Dendritic cell treated with granulocyte-macrophage colony-stimulating factor and Interleukin-4, amounts not matched to agents 40 ng/mL and 50 ng/mL, for 4 days (primary cell): ENCODE data around the gene SP1.
"Not testable (repeated sequence)": the region's sequence is repeated elsewhere in the genome, so short reads cannot be mapped to it uniquely, and the experiment has no call there.

Experiments
- H3K27ac Mint-ChIP-seq: one replicate; pipeline ENCODE4 v1.8.0; 2022; ENCODE audit warnings: mild to moderate bottlenecking, mixed read lengths
- H3K27me3 Mint-ChIP-seq: one replicate; pipeline ENCODE4 v1.8.0; 2022; ENCODE audit warnings: mild to moderate bottlenecking, mixed read lengths
- H3K36me3 Mint-ChIP-seq: one replicate; pipeline ENCODE4 v1.8.0; 2022; ENCODE audit warnings: low read depth, mixed read lengths
- H3K4me1 Mint-ChIP-seq: one replicate; pipeline ENCODE4 v1.8.0; 2022; ENCODE audit warnings: low read depth, mixed read lengths
- H3K4me3 Mint-ChIP-seq: one replicate; pipeline ENCODE4 v1.8.0; 2022; ENCODE audit warnings: mild to moderate bottlenecking, moderate library complexity, mixed read lengths
- H3K9me3 Mint-ChIP-seq: one replicate; pipeline ENCODE4 v1.8.0; 2022; ENCODE audit warnings: mixed read lengths
- intact Hi-C: fragments of 100-400 bp; cut with micrococcal nuclease; formaldehyde crosslinking; loops from one replicate; pipeline ENCODE4 v1.15.0; 2022

The SP1 gene

DNA sequence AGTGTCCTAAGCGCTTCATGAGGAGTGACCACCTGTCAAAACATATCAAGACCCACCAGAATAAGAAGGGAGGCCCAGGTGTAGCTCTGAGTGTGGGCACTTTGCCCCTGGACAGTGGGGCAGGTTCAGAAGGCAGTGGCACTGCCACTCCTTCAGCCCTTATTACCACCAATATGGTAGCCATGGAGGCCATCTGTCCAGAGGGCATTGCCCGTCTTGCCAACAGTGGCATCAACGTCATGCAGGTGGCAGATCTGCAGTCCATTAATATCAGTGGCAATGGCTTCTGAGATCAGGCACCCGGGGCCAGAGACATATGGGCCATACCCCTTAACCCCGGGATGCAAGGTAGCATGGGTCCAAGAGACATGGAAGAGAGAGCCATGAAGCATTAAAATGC, 31.0 kb downstream of the SP1 start:
- Mint-ChIP-seq H3K36me3 (peaks cover 92% of the 10 kb centered on the region), H3K27me3 (no peaks in the 10 kb centered on the region), H3K4me1 (peaks cover 31% of the 10 kb centered on the region), H3K27ac (no peak overlapping the region), H3K9me3 (no peaks in the 10 kb centered on the region), H3K4me3 (no peak overlapping the region)
- intact Hi-C loops = no loop called here

DNA sequence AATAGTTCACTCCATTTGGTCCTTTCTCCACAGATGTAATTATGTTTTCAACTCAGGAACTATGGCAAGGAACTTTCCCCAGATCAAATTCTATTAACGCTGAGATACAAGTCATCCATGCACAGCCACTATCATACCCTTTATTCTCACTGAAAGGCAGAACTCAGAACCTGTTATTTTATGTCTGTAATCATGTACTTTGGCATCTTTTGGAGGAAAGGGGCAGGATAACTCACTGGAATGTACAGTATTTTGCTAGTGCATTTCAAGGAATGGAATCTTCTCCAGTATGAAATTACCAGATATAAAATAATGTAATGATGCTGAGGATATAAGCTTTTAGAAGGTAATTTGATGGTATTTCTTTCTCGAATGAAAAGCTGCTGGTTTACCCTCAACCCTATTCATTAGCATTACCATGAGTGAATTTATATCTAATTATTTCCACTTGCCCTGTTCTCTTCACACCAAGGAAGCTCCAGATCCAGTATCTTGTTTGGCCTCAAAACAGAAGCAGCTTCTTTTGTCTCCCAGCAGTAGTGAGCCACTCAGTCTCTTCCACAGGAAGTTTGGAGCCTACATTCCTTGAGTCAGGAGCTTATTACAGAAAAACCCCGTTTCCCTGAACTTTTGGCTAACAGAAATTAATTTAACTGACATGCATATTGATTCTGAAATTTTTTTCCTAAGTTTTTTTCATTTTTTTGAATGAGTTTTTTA, 33.7 kb downstream of the SP1 start:
- intact Hi-C loops = no loop called here
- no peaks in the 10 kb centered on the region for H3K9me3 Mint-ChIP-seq
- peaks cover 5% of the 10 kb centered on the region for H3K27me3 Mint-ChIP-seq
- H3K4me3 Mint-ChIP-seq = no peak overlapping the region
- peaks cover 65% of the 10 kb centered on the region for H3K36me3 Mint-ChIP-seq
- peaks cover 51% of the 10 kb centered on the region for H3K4me1 Mint-ChIP-seq
- H3K27ac Mint-ChIP-seq = no peak overlapping the region

DNA sequence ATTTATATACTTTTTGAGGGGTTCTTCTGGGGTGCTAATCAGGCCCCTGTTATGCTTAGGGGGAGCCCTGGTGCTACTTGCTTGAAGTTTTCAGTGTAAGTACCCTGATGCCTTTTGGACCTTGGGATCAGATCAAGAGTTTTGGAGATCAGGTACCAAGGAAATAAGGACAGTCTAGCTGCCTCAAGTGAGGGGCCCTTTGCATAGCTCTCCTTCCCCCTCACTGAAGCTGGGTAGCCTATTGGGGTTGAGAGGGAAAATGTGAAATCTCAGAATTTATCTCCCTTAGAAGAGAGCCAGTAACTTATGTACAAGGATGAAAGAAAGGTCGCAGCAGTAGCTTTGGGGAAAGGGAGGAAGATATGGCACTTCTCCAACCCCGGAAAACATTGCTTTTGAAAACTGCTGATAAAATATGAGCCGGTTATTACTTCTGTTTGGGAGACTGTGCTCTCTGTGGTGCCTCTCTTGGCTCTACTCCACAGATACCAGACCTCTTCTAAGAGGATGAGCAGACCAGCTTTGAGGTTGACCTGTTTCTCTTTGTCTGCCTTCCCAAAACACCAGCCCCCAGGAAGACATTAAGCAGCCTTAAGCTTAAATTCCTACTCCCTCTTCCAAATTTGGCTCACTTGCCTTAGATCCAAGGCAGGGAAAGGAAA, 34.9 kb downstream of the SP1 start:
- peaks cover 53% of the 10 kb centered on the region for H3K36me3 Mint-ChIP-seq
- peaks cover 61% of the 10 kb centered on the region for H3K4me1 Mint-ChIP-seq
- intact Hi-C loops = no loop called here
- no peaks in the 10 kb centered on the region for H3K9me3 Mint-ChIP-seq
- peaks cover 16% of the 10 kb centered on the region for H3K27me3 Mint-ChIP-seq
- no peak overlapping the region for H3K4me3 Mint-ChIP-seq
- H3K27ac Mint-ChIP-seq = no peak overlapping the region

DNA sequence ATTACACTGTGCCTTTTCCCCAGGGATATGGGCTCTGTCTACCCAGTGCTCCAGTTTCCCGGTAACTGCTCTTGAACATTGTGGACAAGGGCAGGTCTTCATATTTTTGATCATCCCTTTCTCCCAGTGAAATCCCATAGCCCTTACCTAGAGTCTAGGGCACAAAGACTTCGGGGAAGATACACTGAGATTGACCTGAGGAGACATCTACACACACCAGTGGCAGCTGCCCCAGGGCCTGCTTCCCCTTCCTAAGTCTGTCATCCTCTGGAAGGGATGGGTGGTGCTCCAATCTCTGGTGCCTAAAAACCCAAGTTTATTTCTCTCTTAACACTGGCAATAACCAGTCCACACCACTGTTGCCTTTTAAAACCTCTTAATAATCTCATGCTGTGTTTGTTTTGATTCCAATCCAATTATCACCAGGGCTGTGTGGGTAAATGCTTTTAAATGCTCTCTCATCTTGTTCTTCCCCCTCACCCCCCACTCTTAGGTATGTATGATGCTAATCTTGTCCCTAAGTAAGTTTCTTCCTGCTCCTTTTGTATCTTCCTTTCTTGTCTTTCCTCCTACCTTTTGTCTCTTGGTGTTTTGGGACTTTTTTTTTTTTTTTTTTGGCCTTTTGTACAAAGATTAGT, 35.9 kb downstream of the SP1 start:
- intact Hi-C loops, H3K9me3 Mint-ChIP-seq, H3K27ac Mint-ChIP-seq, H3K4me3 Mint-ChIP-seq: not testable (repeated sequence)
- H3K36me3 Mint-ChIP-seq = peaks cover 43% of the 10 kb centered on the region
- peaks cover 61% of the 10 kb centered on the region for H3K4me1 Mint-ChIP-seq
- H3K27me3 Mint-ChIP-seq = peaks cover 24% of the 10 kb centered on the region

DNA sequence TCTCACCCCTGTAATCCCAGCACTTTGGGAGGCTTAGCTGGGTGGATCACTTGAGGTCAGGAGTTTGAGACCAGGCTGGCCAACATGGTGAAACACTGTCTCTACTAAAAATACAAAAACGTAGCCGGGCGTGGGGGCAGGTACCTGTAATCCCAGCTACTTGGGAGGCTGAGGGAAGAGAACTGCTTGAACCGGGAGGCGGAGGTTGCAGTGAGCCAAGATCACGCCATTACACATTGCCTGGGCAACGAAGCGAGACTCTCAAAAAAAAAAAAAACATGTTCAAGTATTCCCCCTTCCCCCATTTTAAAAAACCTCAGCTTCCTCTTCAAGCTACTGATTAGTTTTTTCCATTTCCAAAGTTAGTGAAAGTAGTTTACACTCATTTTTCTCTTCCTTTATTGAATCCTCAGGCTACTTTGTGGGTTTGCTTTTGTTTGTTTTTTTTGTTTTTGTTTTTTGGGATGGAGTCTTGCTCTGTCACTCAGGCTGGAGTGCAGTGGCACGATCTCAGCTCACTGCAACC, 37.4 kb downstream of the SP1 start:
- Mint-ChIP-seq H3K27me3 (peaks cover 28% of the 10 kb centered on the region), H3K4me3 (peak overlapping the region; percentile 23), H3K36me3 (peaks cover 28% of the 10 kb centered on the region), H3K27ac (peak overlapping the region; percentile 62), H3K4me1 (peaks cover 55% of the 10 kb centered on the region)
- intact Hi-C loops, H3K9me3 Mint-ChIP-seq: not testable (repeated sequence)

DNA sequence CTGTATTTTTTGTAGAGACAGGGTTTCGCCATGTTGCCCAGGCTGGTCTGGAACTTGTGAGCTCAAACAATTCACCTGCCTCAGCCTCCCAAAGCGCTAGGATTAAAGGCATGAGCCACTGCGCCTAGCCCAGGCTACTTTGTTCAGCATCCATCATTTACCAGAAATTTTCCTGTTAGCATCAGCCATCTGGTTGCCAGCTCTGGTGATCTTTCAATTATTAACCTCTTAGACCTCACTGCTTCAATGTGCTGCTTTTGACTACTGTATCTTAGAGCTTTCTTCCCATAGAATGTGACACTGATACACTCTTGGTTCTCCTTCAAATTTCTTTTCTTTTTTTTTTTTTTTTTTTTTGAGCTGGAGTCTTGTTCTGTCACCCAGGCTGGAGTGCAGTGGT, 38.2 kb downstream of the SP1 start:
- Mint-ChIP-seq H3K27me3 (peaks cover 28% of the 10 kb centered on the region), H3K4me1 (peaks cover 50% of the 10 kb centered on the region), H3K27ac (peak overlapping the region; percentile 62), H3K9me3 (no peaks in the 10 kb centered on the region), H3K36me3 (peaks cover 20% of the 10 kb centered on the region), H3K4me3 (no peak overlapping the region)
- intact Hi-C loops = no loop called here

DNA sequence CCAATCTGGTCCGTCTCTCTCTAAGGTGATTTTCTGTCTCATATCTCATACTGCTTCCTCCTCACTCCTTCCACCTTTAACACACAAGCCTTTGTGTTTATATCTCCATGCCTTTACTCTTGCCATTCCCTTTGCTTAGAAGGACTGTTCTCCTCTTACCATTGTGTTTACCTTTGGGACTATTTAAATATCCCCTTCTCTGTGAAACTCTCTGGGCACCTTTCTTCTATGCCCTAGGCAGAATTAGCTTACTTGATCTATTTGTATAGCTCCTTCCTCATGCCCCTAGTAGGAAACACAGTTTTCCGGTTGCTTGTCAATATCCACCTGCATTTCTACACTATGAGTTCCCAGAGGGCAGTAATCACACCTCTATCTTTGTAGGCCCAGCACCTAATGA, 39.8 kb downstream of the SP1 start:
- no peak overlapping the region for H3K4me3 Mint-ChIP-seq
- intact Hi-C loops = loop anchor here (5.0 kb wide), 1 partner anchor 37 kb away; the partner anchor contains the start of gene SP1
- no peak overlapping the region for H3K27ac Mint-ChIP-seq
- peaks cover 56% of the 10 kb centered on the region for H3K4me1 Mint-ChIP-seq
- peaks cover 4% of the 10 kb centered on the region for H3K36me3 Mint-ChIP-seq
- peaks cover 30% of the 10 kb centered on the region for H3K27me3 Mint-ChIP-seq
- no peaks in the 10 kb centered on the region for H3K9me3 Mint-ChIP-seq

DNA sequence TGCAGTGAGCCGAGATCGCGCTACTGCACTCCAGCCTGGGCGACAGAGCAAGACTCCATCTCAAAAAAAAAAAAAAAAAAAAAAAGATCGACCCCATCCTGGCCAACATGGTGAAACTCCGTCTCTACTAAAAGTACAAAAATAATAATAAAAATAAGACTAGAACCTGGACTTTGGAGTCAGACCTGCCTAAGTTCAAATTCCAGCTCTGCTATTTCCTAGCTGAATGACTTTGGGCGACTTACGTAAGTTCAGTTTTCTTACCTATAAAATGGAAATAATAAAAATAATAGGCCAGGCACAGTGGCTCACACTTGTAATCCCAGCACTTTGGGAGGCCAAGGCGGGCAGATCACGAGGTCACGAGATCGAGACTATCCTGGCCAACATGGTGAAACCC, 42.3 kb downstream of the SP1 start:
- not testable (repeated sequence) for H3K9me3 Mint-ChIP-seq, H3K27ac Mint-ChIP-seq, H3K36me3 Mint-ChIP-seq, H3K4me3 Mint-ChIP-seq
- intact Hi-C loops = loop anchor here (5.0 kb wide), 1 partner anchor 40 kb away; the partner anchor contains the start of gene SP1
- H3K27me3 Mint-ChIP-seq = peaks cover 31% of the 10 kb centered on the region
- H3K4me1 Mint-ChIP-seq = peaks cover 32% of the 10 kb centered on the region

DNA sequence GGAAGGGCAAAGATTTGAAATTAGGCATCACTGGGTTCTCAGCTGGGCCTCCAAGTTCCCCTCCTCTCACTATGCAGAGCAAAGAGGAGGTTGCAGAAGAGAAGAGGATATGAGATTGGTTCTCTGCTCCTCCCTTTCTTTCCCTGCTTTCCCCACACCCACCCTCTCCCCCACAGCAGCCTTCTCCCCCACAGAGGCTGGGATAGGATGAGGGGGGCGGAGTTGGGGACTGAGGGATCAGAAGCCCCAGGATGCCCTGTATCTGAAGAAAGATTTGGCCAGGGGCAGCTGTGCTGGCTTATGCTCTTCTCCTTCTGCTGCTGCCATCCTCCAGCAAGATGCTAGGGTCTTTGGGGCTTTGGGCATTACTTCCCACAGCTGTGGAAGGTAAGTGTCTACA, 43.6 kb downstream of the SP1 start, which contains the start of gene AMHR2:
Gene AMHR2 (plus strand): TSS at position 259 of the 400 bp plus-strand sequence. CDS start 80 bp downstream, at position 339.
- no peak within 1 kb of the TSS for H3K27ac Mint-ChIP-seq
- no peaks in the 10 kb centered on the region for H3K9me3 Mint-ChIP-seq
- peaks cover 25% of the 10 kb centered on the region for H3K4me1 Mint-ChIP-seq
- no peaks in the 10 kb centered on the region for H3K36me3 Mint-ChIP-seq
- peaks cover 32% of the 10 kb centered on the region for H3K27me3 Mint-ChIP-seq
- intact Hi-C loops = loop anchor here (5.0 kb wide), 1 partner anchor 41 kb away; the partner anchor contains the start of gene SP1
- no peak within 1 kb of the TSS for H3K4me3 Mint-ChIP-seq

DNA sequence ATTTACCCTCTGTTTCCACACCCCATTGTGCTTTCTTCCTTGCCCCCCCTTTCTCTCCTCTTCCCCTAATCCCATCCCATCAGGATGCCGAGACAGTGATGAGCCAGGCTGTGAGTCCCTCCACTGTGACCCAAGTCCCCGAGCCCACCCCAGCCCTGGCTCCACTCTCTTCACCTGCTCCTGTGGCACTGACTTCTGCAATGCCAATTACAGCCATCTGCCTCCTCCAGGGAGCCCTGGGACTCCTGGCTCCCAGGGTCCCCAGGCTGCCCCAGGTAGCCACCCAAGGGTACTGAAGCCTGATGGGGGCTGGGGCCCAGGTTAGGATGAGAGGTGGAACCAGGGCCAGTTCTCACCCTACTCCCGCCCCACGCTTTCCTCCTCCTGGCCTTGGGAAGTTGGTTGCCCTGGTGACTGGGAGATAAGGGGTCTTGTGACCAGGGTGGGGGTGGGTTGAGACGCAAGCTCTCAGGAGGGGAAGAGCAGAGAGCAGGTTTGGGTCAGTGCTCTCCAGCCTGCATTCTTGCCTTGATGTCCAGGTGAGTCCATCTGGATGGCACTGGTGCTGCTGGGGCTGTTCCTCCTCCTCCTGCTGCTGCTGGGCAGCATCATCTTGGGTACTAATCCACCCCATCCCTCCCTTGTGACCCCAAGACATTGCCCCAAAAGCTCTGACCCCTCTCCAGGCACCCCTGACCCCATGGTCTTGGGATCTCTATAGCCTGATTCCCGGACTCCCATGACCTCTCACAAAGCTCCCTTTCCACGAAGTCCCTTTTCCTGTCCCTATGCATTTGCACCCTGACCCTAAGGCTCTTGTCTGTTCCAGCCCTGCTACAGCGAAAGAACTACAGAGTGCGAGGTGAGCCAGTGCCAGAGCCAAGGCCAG, 44.9 kb downstream of the SP1 start:
- Mint-ChIP-seq H3K27me3 (peaks cover 21% of the 10 kb centered on the region), H3K4me3 (no peak overlapping the region), H3K9me3 (no peaks in the 10 kb centered on the region), H3K4me1 (peaks cover 14% of the 10 kb centered on the region), H3K27ac (no peak overlapping the region), H3K36me3 (no peaks in the 10 kb centered on the region)
- intact Hi-C loops = loop anchor here (5.0 kb wide), 1 partner anchor 43 kb away; the partner anchor contains the start of gene SP1

DNA sequence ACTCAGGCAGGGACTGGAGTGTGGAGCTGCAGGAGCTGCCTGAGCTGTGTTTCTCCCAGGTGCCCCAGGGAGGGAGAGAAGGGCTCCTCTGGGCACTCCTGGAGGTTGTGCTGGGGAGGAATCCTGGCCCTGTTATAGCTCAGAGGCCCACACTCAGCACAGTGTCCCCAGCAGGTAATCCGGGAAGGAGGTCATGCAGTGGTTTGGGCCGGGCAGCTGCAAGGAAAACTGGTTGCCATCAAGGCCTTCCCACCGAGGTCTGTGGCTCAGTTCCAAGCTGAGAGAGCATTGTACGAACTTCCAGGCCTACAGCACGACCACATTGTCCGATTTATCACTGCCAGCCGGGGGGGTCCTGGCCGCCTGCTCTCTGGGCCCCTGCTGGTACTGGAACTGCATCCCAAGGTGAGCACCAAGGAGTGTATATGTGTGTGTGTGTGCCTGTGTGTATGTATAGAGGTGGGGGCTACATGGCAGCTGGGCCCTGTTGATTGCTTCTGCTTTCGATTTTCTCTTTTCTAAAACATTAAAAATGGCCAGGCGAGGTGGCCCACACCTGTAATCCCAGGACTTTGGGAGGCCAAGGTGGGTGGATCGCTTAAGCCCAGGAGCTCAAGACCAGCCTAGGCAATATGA, 45.7 kb downstream of the SP1 start:
- Mint-ChIP-seq H3K9me3 (no peaks in the 10 kb centered on the region), H3K27me3 (peaks cover 17% of the 10 kb centered on the region), H3K36me3 (no peaks in the 10 kb centered on the region), H3K4me1 (peaks cover 14% of the 10 kb centered on the region), H3K4me3 (no peak overlapping the region), H3K27ac (no peak overlapping the region)
- intact Hi-C loops = no loop called here

DNA sequence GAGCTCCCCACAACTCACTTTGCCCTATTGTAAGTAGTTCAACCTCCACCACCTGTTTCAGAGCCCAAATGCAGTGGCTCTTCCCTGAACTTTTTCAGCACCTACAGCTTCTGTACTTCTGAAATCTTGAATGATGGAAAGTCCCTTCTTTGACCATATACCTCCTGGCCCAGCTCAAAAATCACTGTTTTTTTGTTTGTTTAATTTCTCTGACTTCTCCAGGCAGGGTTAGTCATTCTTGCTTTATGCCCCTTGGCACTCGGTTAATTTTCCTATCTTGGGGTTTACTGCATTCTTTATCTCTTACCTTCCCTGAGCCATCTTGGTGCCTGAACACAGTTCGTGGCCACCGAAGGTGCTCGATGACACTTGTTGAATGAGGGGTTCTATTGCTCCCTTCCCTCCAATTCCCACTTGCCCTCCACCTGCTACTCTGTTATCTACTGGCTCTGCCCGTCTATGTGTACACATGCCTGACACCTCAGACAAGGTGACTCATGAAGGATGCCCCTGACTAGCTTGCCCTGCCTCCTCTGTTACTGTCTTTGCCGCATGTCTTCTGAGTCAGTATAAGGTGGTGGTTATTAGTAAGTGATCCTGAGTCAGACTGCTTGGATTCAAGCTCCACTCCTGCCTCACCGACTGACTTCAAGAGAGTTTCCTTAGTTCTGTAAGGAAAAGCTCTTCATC, 48.1 kb downstream of the SP1 start:
- Mint-ChIP-seq H3K27ac (no peak overlapping the region), H3K4me3 (no peak overlapping the region), H3K36me3 (no peaks in the 10 kb centered on the region), H3K27me3 (peaks cover 11% of the 10 kb centered on the region), H3K9me3 (no peaks in the 10 kb centered on the region), H3K4me1 (peaks cover 8% of the 10 kb centered on the region)
- intact Hi-C loops = no loop called here
